Activated effector memory CD4-positive, alpha-beta T cell treated with Interleukin-2 at 50 U/mL for 16 hours (primary cell): ENCODE results near the gene BCAS2.

Experiments used
- DNase-seq: peaks from one replicate; pipeline ENCODE4 v3.0.0-alpha.2; 2020

Gene BCAS2

GRCh38 chr1:114554577-114554976 lies 26.8 kb downstream of the BCAS2 start:
- no peak for DNase-seq

GRCh38 chr1:114552106-114552639 lies 29.2 kb downstream of the BCAS2 start:
- no peak for DNase-seq

GRCh38 chr1:114551400-114551799 lies 30.0 kb downstream of the BCAS2 start:
- DNase-seq, result no peak

GRCh38 chr1:114550336-114550735 lies 31.1 kb downstream of the BCAS2 start:
- no peak for DNase-seq

GRCh38 chr1:114549137-114549536 lies 32.3 kb downstream of the BCAS2 start:
- DNase-seq, result no peak

- DNase-seq, result no peak
These were observed 34.3 kb downstream of the BCAS2 start for GRCh38 chr1:114547076-114547475.

GRCh38 chr1:114545796-114546195 lies 35.6 kb downstream of the BCAS2 start:
- DNase-seq, result no peak

- no peak for DNase-seq
These were observed 36.1 kb downstream of the BCAS2 start for GRCh38 chr1:114545315-114545714.

- DNase-seq, result no peak
These were observed 40.6 kb downstream of the BCAS2 start for GRCh38 chr1:114540821-114541220.

- DNase-seq, result no peak
These were observed 41.1 kb downstream of the BCAS2 start for GRCh38 chr1:114540272-114540671.

GRCh38 chr1:114536043-114536442 lies 45.4 kb downstream of the BCAS2 start:
- no peak for DNase-seq

GRCh38 chr1:114535401-114535800 lies 46.0 kb downstream of the BCAS2 start:
- no peak for DNase-seq

GRCh38 chr1:114531094-114531493 lies 50.3 kb downstream of the BCAS2 start:
- DNase-seq, result no peak

- no peak for DNase-seq
These were observed 51.2 kb downstream of the BCAS2 start for GRCh38 chr1:114530224-114530623.

GRCh38 chr1:114524944-114525343 lies 56.5 kb downstream of the BCAS2 start:
- no peak for DNase-seq

- no peak for DNase-seq
These were observed 59.2 kb downstream of the BCAS2 start for GRCh38 chr1:114522264-114522575.

- no peak for DNase-seq
These were observed 59.8 kb downstream of the BCAS2 start for GRCh38 chr1:114521396-114522263.
